ENCODE results near the gene C5orf46.

- TF ChIP-seq, protein P1, sequence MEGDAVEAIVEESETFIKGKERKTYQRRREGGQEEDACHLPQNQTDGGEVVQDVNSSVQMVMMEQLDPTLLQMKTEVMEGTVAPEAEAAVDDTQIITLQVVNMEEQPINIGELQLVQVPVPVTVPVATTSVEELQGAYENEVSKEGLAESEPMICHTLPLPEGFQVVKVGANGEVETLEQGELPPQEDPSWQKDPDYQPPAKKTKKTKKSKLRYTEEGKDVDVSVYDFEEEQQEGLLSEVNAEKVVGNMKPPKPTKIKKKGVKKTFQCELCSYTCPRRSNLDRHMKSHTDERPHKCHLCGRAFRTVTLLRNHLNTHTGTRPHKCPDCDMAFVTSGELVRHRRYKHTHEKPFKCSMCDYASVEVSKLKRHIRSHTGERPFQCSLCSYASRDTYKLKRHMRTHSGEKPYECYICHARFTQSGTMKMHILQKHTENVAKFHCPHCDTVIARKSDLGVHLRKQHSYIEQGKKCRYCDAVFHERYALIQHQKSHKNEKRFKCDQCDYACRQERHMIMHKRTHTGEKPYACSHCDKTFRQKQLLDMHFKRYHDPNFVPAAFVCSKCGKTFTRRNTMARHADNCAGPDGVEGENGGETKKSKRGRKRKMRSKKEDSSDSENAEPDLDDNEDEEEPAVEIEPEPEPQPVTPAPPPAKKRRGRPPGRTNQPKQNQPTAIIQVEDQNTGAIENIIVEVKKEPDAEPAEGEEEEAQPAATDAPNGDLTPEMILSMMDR (IDR thresholded peaks at IDR 0.05): no peak
- no peak for TF ChIP-seq POLR2A (IDR thresholded peaks at IDR 0.05)
These were observed 14.8 kb upstream of the C5orf46 start for GRCh38 chr5:147921136-147921535.

Data from adrenal gland (tissue), 5 donors.